DOHH2 (cell line): ENCODE data around the gene GNPTG.

Experiments
- H3F3A ChIP-seq: fragments of 200-600 bp; sonication (generic), shearing (Covaris generic); 2 replicates; pipeline ENCODE4 v1.6.0; 2016; ENCODE audit warnings: antibody characterized with exemption, mild to moderate bottlenecking; ENCODE audit not compliant: control insufficient read depth, insufficient read depth
- H3K27ac ChIP-seq: fragments of 200-600 bp; sonication (generic); 2 replicates; pipeline ENCODE4 v1.5.1; 2014; ENCODE audit warnings: low read depth, mild to moderate bottlenecking, low read length, moderate library complexity
- H3K27me3 ChIP-seq: fragments of 200-600 bp; sonication (generic); 2 replicates; pipeline ENCODE4 v1.6.1; 2014; ENCODE audit warnings: mild to moderate bottlenecking, low read length, mixed read lengths; ENCODE audit not compliant: control insufficient read depth
- H3K36me3 ChIP-seq: fragments of 200-600 bp; sonication (generic); 2 replicates; pipeline ENCODE4 v1.6.1; 2014; ENCODE audit warnings: mild to moderate bottlenecking, low read length, moderate library complexity, mixed read lengths; ENCODE audit not compliant: control insufficient read depth
- H3K4me1 ChIP-seq: fragments of 200-600 bp; sonication (generic); 2 replicates; pipeline ENCODE4 v1.6.1; 2014; ENCODE audit warnings: mild to moderate bottlenecking, low read length, mixed read lengths; ENCODE audit not compliant: control insufficient read depth
- H3K4me2 ChIP-seq: fragments of 200-600 bp; sonication (generic); 2 replicates; pipeline ENCODE4 v1.6.0; 2014; ENCODE audit warnings: mild to moderate bottlenecking, low read length, moderate library complexity
- H3K4me3 ChIP-seq: fragments of 200-600 bp; sonication (generic); 2 replicates; pipeline ENCODE4 v1.5.1; 2014; ENCODE audit warnings: mild to moderate bottlenecking, low read length, mixed read lengths
- H3K79me2 ChIP-seq: fragments of 200-600 bp; sonication (generic); 2 replicates; pipeline ENCODE4 v1.6.1; 2014; ENCODE audit warnings: mild to moderate bottlenecking, low read length, mixed read lengths; ENCODE audit not compliant: control insufficient read depth
- H3K9me2 ChIP-seq: fragments of 200-600 bp; sonication (generic); replicated peaks from 2 replicates; pipeline ENCODE4 v1.6.1; 2014; ENCODE audit warnings: mild to moderate bottlenecking, low read length, mixed read lengths; ENCODE audit not compliant: control insufficient read depth
- H3K9me3 ChIP-seq: fragments of 200-600 bp; sonication (generic); 2 replicates; pipeline ENCODE4 v1.6.1; 2014; ENCODE audit warnings: antibody characterized with exemption, low read length, mixed read lengths; ENCODE audit not compliant: control insufficient read depth, insufficient read depth
- H4K20me1 ChIP-seq: fragments of 200-600 bp; sonication (generic); 2 replicates; pipeline ENCODE4 v1.6.0; 2014; ENCODE audit warnings: low read depth, mild to moderate bottlenecking, antibody characterized with exemption, low read length, moderate library complexity; ENCODE audit not compliant: control insufficient read depth, insufficient read depth
- EZH2phosphoT487 ChIP-seq: fragments of 200-600 bp; sonication (generic); IDR thresholded peaks from 2 replicates; pipeline ENCODE4 v1.6.1; 2017; ENCODE audit warnings: borderline replicate concordance, mild to moderate bottlenecking, antibody characterized with exemption, low read length, moderate library complexity, mixed read lengths
- TF ChIP-seq, protein P1 (sequence below): fragments of 200-600 bp; sonication (generic); IDR thresholded peaks from one replicate; pipeline ENCODE4 v1.5.1; 2014; ENCODE audit warnings: antibody characterized with exemption, mild to moderate bottlenecking, low read depth, low read length; ENCODE audit not compliant: poor library complexity, severe bottlenecking

Gene GNPTG

DNA sequence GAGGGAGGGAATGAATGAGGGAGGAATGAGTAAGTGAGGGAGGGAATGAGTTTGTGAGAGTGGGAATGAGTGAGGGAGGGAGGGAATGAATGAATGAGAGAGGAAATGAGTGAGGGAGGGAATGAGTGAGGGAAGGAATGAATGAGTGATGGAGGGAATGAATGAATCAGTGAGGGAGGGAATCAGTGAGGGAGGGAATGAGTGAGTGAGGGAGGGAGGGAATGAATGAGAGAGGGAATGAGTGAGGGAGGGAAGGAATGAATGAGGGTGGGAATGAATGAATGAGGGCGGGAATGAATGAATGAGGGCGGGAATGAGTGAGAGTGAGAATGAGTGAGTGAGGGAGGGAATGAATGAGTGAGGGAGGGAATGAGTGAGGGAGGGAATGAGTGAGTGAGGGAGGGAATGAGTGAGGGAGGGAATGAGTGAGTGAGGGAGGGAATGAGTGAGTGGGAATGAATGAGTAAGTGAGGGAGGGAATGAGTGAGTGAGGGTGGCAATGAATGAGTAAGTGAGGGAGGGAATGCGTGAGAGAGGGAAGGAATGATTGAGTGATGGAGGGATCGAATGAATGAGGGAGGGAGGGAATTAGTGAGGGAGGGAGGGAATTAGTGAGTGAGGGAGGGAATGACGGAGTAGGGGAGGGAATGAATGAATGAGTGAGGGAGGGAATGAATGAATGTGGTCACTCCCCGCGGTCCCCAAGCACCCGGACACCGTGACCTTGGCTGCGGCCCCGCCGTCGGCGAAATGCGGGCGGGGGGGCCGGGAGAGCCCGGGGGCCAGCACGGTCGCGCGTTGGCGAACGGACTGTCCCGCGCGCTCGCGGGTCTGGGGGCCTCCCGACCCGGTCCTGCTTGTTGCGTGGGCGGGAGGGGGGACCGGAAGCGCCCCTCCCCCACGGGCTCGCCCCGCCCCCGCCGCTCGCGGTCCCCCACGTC lies 43.4 kb upstream of the GNPTG start:
- peak overlapping the region; percentile 70 for H3K4me3 ChIP-seq
- H3K4me2 ChIP-seq, result peak overlapping the region; percentile 65
- TF ChIP-seq, protein P1, sequence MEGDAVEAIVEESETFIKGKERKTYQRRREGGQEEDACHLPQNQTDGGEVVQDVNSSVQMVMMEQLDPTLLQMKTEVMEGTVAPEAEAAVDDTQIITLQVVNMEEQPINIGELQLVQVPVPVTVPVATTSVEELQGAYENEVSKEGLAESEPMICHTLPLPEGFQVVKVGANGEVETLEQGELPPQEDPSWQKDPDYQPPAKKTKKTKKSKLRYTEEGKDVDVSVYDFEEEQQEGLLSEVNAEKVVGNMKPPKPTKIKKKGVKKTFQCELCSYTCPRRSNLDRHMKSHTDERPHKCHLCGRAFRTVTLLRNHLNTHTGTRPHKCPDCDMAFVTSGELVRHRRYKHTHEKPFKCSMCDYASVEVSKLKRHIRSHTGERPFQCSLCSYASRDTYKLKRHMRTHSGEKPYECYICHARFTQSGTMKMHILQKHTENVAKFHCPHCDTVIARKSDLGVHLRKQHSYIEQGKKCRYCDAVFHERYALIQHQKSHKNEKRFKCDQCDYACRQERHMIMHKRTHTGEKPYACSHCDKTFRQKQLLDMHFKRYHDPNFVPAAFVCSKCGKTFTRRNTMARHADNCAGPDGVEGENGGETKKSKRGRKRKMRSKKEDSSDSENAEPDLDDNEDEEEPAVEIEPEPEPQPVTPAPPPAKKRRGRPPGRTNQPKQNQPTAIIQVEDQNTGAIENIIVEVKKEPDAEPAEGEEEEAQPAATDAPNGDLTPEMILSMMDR, result no peak
- no peak for TF ChIP-seq EZH2phosphoT487
- peak overlapping the region; percentile 74 for H3K27ac ChIP-seq
- H3K4me1 ChIP-seq, result peaks cover 52% of the 10 kb centered on the region
- H3K27me3 ChIP-seq, result no peaks in the 10 kb centered on the region
- no peaks in the 10 kb centered on the region; the same call in 1 of the 2 replicates for H3K9me3 ChIP-seq
- H3K79me2 ChIP-seq, result peaks cover 35% of the 10 kb centered on the region
- peaks cover 28% of the 10 kb centered on the region for H4K20me1 ChIP-seq
- H3F3A ChIP-seq, result peaks cover 9% of the 10 kb centered on the region
- H3K9me2 ChIP-seq, result no peaks in the 10 kb centered on the region
- peaks cover 33% of the 10 kb centered on the region for H3K36me3 ChIP-seq

DNA sequence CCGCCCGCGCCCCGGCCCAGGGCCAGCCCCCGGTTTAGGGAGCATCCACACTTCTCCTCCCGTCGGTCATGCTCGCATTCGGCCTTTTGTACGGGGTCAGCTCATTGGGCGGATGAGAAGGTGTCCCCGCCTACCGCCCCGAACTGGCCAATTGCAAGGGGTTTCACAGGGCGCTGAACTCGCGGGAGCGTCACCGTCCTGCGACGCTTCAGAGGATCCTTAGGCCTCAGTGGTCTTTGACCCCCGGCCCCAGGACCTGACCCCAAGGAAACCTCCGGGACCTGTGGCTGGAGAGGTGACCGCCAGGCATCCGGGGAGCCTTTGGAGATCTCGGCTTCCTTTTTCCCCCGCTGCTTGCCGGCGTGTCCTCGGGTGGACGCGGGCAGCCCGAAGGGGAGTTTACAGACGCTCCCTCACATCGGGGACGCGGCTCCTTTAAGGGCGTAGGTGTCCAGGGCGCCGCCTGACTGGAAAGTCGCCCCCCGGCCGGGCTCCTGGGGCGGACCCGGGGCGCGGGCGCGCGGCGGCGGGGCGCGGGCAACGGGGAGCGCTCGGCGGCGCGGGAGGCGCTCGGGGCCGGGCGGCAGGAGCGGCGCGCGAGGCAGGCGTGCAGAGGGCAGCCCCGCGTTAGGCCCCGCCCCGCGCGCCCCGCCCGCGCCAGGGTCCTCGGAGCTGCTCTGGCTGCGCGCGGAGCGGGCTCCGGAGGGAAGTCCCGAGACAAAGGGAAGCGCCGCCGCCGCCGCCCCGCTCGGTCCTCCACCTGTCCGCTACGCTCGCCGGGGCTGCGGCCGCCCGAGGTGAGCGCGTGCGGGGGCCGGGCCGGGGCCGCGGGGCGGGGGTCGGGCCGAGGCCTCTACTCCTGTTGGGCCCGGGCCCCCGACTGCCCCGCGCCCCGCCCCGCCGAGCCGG lies 42.5 kb upstream of the GNPTG start, which contains the start of gene UBE2I:
TSS of gene UBE2I (plus strand) at position 660 of the 909 bp plus-strand sequence. CDS start 4,395 bp downstream, outside the sequence.
- H4K20me1 ChIP-seq, result peaks cover 28% of the 10 kb centered on the region
- H3K27me3 ChIP-seq, result no peaks in the 10 kb centered on the region
- H3K9me2 ChIP-seq, result no peaks in the 10 kb centered on the region
- TF ChIP-seq EZH2phosphoT487, result no peak; the same call in 1 of the 2 replicates
- TF ChIP-seq, protein P1, result no peak
- peak within 1 kb of the TSS; percentile 92 for H3K4me2 ChIP-seq
- peaks cover 42% of the 10 kb centered on the region for H3K4me1 ChIP-seq
- H3K36me3 ChIP-seq, result peaks cover 42% of the 10 kb centered on the region
- peak within 1 kb of the TSS; percentile 93 for H3K4me3 ChIP-seq
- H3K9me3 ChIP-seq, result no peaks in the 10 kb centered on the region; the same call in 1 of the 2 replicates
- H3K27ac ChIP-seq, result peak within 1 kb of the TSS; percentile 74
- H3F3A ChIP-seq, result peaks cover 4% of the 10 kb centered on the region
- H3K79me2 ChIP-seq, result peaks cover 44% of the 10 kb centered on the region

- Histone ChIP-seq H3K4me3 (peak overlapping the region; percentile 93), H3K27ac (peak overlapping the region; percentile 62), H3K4me2 (peak overlapping the region; percentile 92), H4K20me1 (peaks cover 29% of the 10 kb centered on the region), H3K27me3 (no peaks in the 10 kb centered on the region), H3K9me2 (no peaks in the 10 kb centered on the region), H3K4me1 (peaks cover 33% of the 10 kb centered on the region), H3K36me3 (peaks cover 51% of the 10 kb centered on the region), H3K79me2 (peaks cover 53% of the 10 kb centered on the region), H3K9me3 (no peaks in the 10 kb centered on the region; the same call in 1 of the 2 replicates), H3F3A (peaks cover 3% of the 10 kb centered on the region; the same call in 1 of the 2 replicates)
- TF ChIP-seq, protein P1, result no peak
- no peak for TF ChIP-seq EZH2phosphoT487
These were observed 41.6 kb upstream of the GNPTG start for GRCh38 chr16:1309888-1310831.
